GM12892 (cell line): Measurements from ENCODE around the gene SLC15A3.

ENCODE experiments used
- POLR2A ChIP-seq: IDR thresholded peaks from 2 replicates; pipeline ENCODE4 v1.6.1; 2011; ENCODE audit warnings: low read depth, low read length, control low read depth
- POLR2AphosphoS5 ChIP-seq: IDR thresholded peaks from 2 replicates; pipeline ENCODE4 v1.6.1; 2011; ENCODE audit warnings: low read depth, low read length, control low read depth

DNA sequence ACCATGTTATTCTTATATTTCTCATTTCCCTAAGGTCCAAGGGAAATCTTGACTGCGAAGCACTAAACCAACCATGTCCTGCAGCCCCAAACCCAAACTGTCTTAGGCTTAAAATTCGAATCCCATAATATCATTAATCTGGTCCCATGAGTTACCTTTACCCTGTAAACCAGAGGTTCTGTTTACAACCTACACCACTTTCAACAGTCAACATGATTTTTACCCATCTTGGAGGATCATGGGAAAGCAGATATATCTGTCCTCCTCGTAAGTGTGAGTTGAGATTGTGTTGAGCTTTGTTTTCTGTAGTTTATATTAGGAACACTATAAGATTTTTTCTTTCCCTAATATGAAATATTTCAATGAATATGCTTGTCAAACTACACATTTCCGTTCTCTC lies 52.0 kb downstream of the SLC15A3 start:
- TF ChIP-seq POLR2AphosphoS5 (no peak), POLR2A (no peak)
